ENCODE results near the gene LIN28B. TPM values are rescaled to one million over a fixed set of nuclear protein-coding genes. Genes with fewer than 3 reads are reported as not detected.

The LIN28B gene
- polyA plus RNA-seq, 1 donor from 2014 or later = 19.1 TPM

GRCh38 chr6:105036351-105036750, 79.4 kb downstream of the LIN28B start:
- H3K9ac ChIP-seq (ENCODE audit: low read length) = no peak overlapping the region
- TF ChIP-seq REST (IDR thresholded peaks at IDR 0.05; ENCODE audit: borderline replicate concordance) (no peak), CTCF (IDR thresholded peaks at IDR 0.05; ENCODE audit: poor library complexity, severe bottlenecking) (no peak), POLR2AphosphoS5 (IDR thresholded peaks at IDR 0.05) (no peak), EP300 (conservative IDR thresholded peaks at IDR 0.05; ENCODE audit: poor library complexity, severe bottlenecking) (no peak), MXI1 (conservative IDR thresholded peaks at IDR 0.05; ENCODE audit: poor library complexity, severe bottlenecking) (no peak), SMC3 (conservative IDR thresholded peaks at IDR 0.05; ENCODE audit: poor library complexity) (no peak), EZH2 (IDR thresholded peaks at IDR 0.05; ENCODE audit: borderline replicate concordance, insufficient read depth, low read length, poor library complexity, severe bottlenecking) (no peak), TAF1 (IDR thresholded peaks at IDR 0.05; ENCODE audit: low read depth) (no peak), RAD21 (conservative IDR thresholded peaks at IDR 0.05) (no peak)
- H4K20me1 ChIP-seq (ENCODE audit: insufficient read depth) = no peaks in the 10 kb centered on the region
- H3K4me3 ChIP-seq (ENCODE audit: low read length) = no peak overlapping the region
- no peaks in the 10 kb centered on the region for H3K9me3 ChIP-seq (ENCODE audit: low read length)
- no peaks in the 10 kb centered on the region for H3F3A ChIP-seq (ENCODE audit: insufficient read depth, low read length, poor library complexity, severe bottlenecking)
- no peaks in the 10 kb centered on the region for H3K36me3 ChIP-seq (ENCODE audit: insufficient read depth, low read length)
- no peak overlapping the region for H2AFZ ChIP-seq (ENCODE audit: low read depth, low read length)
- no peaks in the 10 kb centered on the region for H3K27me3 ChIP-seq (ENCODE audit: insufficient read depth, low read depth, low read length)
- no peak overlapping the region for H3K4me2 ChIP-seq (ENCODE audit: low read length)
- peaks cover 32% of the 10 kb centered on the region for H3K79me2 ChIP-seq (replicated peaks; ENCODE audit: insufficient read depth, low read length)
- H3K9me2 ChIP-seq (ENCODE audit: insufficient read depth, low read length) = no peaks in the 10 kb centered on the region
- no peak overlapping the region for H3K27ac ChIP-seq (ENCODE audit: low read length)

- Histone ChIP-seq H3K9ac (ENCODE audit: low read length) (no peak overlapping the region), H3K4me2 (ENCODE audit: low read length) (no peak overlapping the region), H3K79me2 (replicated peaks; ENCODE audit: insufficient read depth, low read length) (peaks cover 25% of the 10 kb centered on the region), H3K27me3 (ENCODE audit: insufficient read depth, low read depth, low read length) (no peaks in the 10 kb centered on the region), H4K20me1 (ENCODE audit: insufficient read depth) (no peaks in the 10 kb centered on the region), H2AFZ (ENCODE audit: low read depth, low read length) (no peak overlapping the region), H3K4me3 (ENCODE audit: low read length) (no peak overlapping the region), H3K27ac (ENCODE audit: low read length) (no peak overlapping the region), H3K9me2 (ENCODE audit: insufficient read depth, low read length) (no peaks in the 10 kb centered on the region), H3K9me3 (ENCODE audit: low read length) (no peaks in the 10 kb centered on the region), H3K36me3 (ENCODE audit: insufficient read depth, low read length) (no peaks in the 10 kb centered on the region), H3F3A (ENCODE audit: insufficient read depth, low read length, poor library complexity, severe bottlenecking) (no peaks in the 10 kb centered on the region)
- TF ChIP-seq SMC3 (conservative IDR thresholded peaks at IDR 0.05; ENCODE audit: poor library complexity) (no peak), REST (IDR thresholded peaks at IDR 0.05; ENCODE audit: borderline replicate concordance) (no peak), POLR2AphosphoS5 (IDR thresholded peaks at IDR 0.05) (no peak), TAF1 (IDR thresholded peaks at IDR 0.05; ENCODE audit: low read depth) (no peak), RAD21 (conservative IDR thresholded peaks at IDR 0.05) (no peak), EZH2 (IDR thresholded peaks at IDR 0.05; ENCODE audit: borderline replicate concordance, insufficient read depth, low read length, poor library complexity, severe bottlenecking) (no peak), EP300 (conservative IDR thresholded peaks at IDR 0.05; ENCODE audit: poor library complexity, severe bottlenecking) (no peak), CTCF (IDR thresholded peaks at IDR 0.05; ENCODE audit: poor library complexity, severe bottlenecking) (no peak), MXI1 (conservative IDR thresholded peaks at IDR 0.05; ENCODE audit: poor library complexity, severe bottlenecking) (no peak)
Observed at GRCh38 chr6:105038259-105038658, 81.4 kb downstream of the LIN28B start.

Data from neural cell (in vitro differentiated cells).